K562 (cell line): Measurements from ENCODE around the gene ZG16B. TPM values are rescaled to one million over a fixed set of nuclear protein-coding genes. Genes with fewer than 3 reads are reported as not detected.

Experiments used
- ATAC-seq: fragments of 200-7000 bp; cut with Tn5 transposase; 3 replicates; pipeline ENCODE4 v1.9.1; 2020; ENCODE audit warnings: moderate library complexity
- BruUV-seq: library from RNA; stranded (reverse); fragments of 400-500 nt; replicated peaks from 2 replicates; lab custom pipeline; 2021; lab: Mats Ljungman, UMichigan
- CTCF ChIA-PET: fragments of 300-600 bp; formaldehyde crosslinking; extraction: SDS; loops from one replicate; lab custom pipeline; 2021; ENCODE audit warnings: low intra/inter-chr PET ratio; lab: Yijun Ruan, JAX
- POLR2A ChIA-PET: fragments of 300-600, 350-650 bp; sonication (Branson Sonifier 250); formaldehyde crosslinking; extraction: SDS; loops from one replicate; lab custom pipeline; 2021; ENCODE audit warnings: antibody characterized with exemption, inconsistent platforms; lab: Yijun Ruan, JAX
- DNase-seq, 4 experiments: peaks; one replicate each; pipeline versions ENCODE4 v3.0.0 to v3.0.0-alpha.2; 2011 to 2018; ENCODE audit warnings: low spot score in 3 of 4, mixed read lengths in 3 of 4; ENCODE audit errors: extremely low read depth in 1 of 4
- FAIRE-seq: peaks from 2 replicates; lab custom pipeline; 2011; peaks lifted over from hg19 to GRCh38; lab: Jason Lieb, UNC
- H2AFZ ChIP-seq: 2 replicates; pipeline ENCODE4 v1.6.0; 2011; ENCODE audit warnings: low read depth, low read length, control low read depth, inconsistent platforms
- H3K27ac ChIP-seq: fragments of 200-600 bp; 3 replicates; pipeline ENCODE4 v1.8.0; 2011; ENCODE audit warnings: low read depth, mild to moderate bottlenecking, control low read depth, inconsistent platforms, low read length, moderate library complexity, mixed read lengths; ENCODE audit errors: extremely low read depth
- H3K27me3 ChIP-seq, 2 experiments: fragments of 300-600 bp in 1 of 2; 2 replicates in 1 of 2; 3 replicates in 1 of 2; pipeline versions ENCODE4 v1.6.0 to v1.8.0; 2011; ENCODE audit warnings: inconsistent platforms in 2 of 2, low read length in 2 of 2, mild to moderate bottlenecking in 1 of 2, mixed read lengths in 1 of 2, moderate library complexity in 1 of 2; ENCODE audit not compliant: control insufficient read depth in 2 of 2, insufficient read depth in 2 of 2
- H3K36me3 ChIP-seq: fragments of 300-600 bp; 3 replicates; pipeline ENCODE4 v1.8.0; 2011; ENCODE audit warnings: mild to moderate bottlenecking, low read length, inconsistent platforms; ENCODE audit not compliant: control insufficient read depth, insufficient read depth
- H3K4me1 ChIP-seq, 2 experiments: fragments of 200-600 bp in 1 of 2; replicated peaks in 1 of 2; 2 replicates in 1 of 2; 3 replicates in 1 of 2; pipeline versions ENCODE4 v1.5.1 to v1.8.0; 2011; ENCODE audit warnings: inconsistent platforms in 2 of 2, low read length in 2 of 2, mild to moderate bottlenecking in 1 of 2, mixed read lengths in 1 of 2, moderate library complexity in 1 of 2; ENCODE audit not compliant: control insufficient read depth in 2 of 2, insufficient read depth in 2 of 2
- H3K4me2 ChIP-seq: 2 replicates; pipeline ENCODE4 v1.6.1; 2011; ENCODE audit warnings: low read length, control low read depth, inconsistent platforms, mixed read lengths; ENCODE audit not compliant: insufficient read depth
- H3K4me3 ChIP-seq: fragments of 200-600 bp; sonication (generic), shearing (Covaris generic); 2 replicates; pipeline ENCODE4 v1.5.1; 2016; ENCODE audit warnings: control low read depth, inconsistent platforms
- H3K79me2 ChIP-seq: fragments of 200-600 bp; 3 replicates; pipeline ENCODE4 v1.8.0; 2011; ENCODE audit warnings: low read length, inconsistent platforms; ENCODE audit not compliant: control insufficient read depth, insufficient read depth
- H3K9ac ChIP-seq, 2 experiments: 2 replicates each; pipeline versions ENCODE4 v1.6.0 to v1.6.1; 2011; ENCODE audit warnings: low read depth in 2 of 2, low read length in 2 of 2, control low read depth in 1 of 2, inconsistent platforms in 1 of 2, mild to moderate bottlenecking in 1 of 2, mixed read lengths in 1 of 2; ENCODE audit not compliant: insufficient read depth in 1 of 2
- H3K9me1 ChIP-seq: one replicate; pipeline ENCODE4 v1.6.0; 2011; ENCODE audit warnings: inconsistent platforms, mild to moderate bottlenecking, low read length, moderate library complexity; ENCODE audit not compliant: control insufficient read depth, insufficient read depth
- H3K9me3 ChIP-seq: replicated peaks from 2 replicates; pipeline ENCODE4 v1.5.1; 2011; ENCODE audit warnings: low read depth, low read length, inconsistent platforms; ENCODE audit not compliant: control insufficient read depth, insufficient read depth
- H4K20me1 ChIP-seq: replicated peaks from 2 replicates; pipeline ENCODE4 v1.6.1; 2011; ENCODE audit warnings: low read length, inconsistent platforms, mixed read lengths; ENCODE audit not compliant: control insufficient read depth, insufficient read depth
- DPF2 ChIP-seq: fragments of 450-650 bp; IDR thresholded peaks from 2 replicates; pipeline ENCODE4 v1.6.1; 2016
- NUFIP1 ChIP-seq: fragments of 450-650 bp; IDR thresholded peaks from 2 replicates; pipeline ENCODE4 v1.6.1; 2018; ENCODE audit not compliant: partially characterized antibody
- RAD51 ChIP-seq: fragments of 450-650 bp; IDR thresholded peaks from 2 replicates; pipeline ENCODE4 v1.7.1; 2016; ENCODE audit warnings: low read depth, mild to moderate bottlenecking, borderline replicate concordance
- RBM15 ChIP-seq: fragments of 200-400 bp; formaldehyde crosslinking; IDR thresholded peaks from 2 replicates; pipeline ENCODE4 v1.6.1; 2018; ENCODE audit warnings: mild to moderate bottlenecking, low read length, moderate library complexity; ENCODE audit not compliant: insufficient read depth
- RFX1 ChIP-seq: fragments of 450-650 bp; IDR thresholded peaks from 2 replicates; pipeline ENCODE4 v1.6.1; 2016; ENCODE audit warnings: mild to moderate bottlenecking, moderate library complexity
- SETDB1 ChIP-seq: IDR thresholded peaks from one replicate; pipeline ENCODE4 v1.6.1; 2012; ENCODE audit warnings: low read length, control low read depth, inconsistent platforms
- SMAD3 ChIP-seq: fragments of 450-650 bp; formaldehyde crosslinking; conservative IDR thresholded peaks from 2 replicates; pipeline ENCODE4 v1.4.0; 2020; ENCODE audit warnings: mild to moderate bottlenecking
- WGBS: fragments of 100-300 bp; shearing (Covaris generic); methylation state at CpG from one replicate; pipeline ENCODE4 v1.1.6; 2016; ENCODE audit warnings: low coverage, mixed read lengths; ENCODE audit not compliant: insufficient coverage; ENCODE audit errors: missing lambda C conversion rate; 5-methylcytosine and 5-hydroxymethylcytosine counted together
- in situ Hi-C: fragments of 300-500 bp; cut with MboI; formaldehyde crosslinking; loops from 4 replicates; pipeline ENCODE4 v1.15.0; 2018; ENCODE audit warnings: inconsistent platforms, mixed read lengths
- intact Hi-C: fragments of 100-400 bp; cut with micrococcal nuclease; formaldehyde crosslinking; loops from 2 replicates; pipeline ENCODE4 v1.14.2; 2022
- polyA plus RNA-seq, 8 experiments: library from polyadenylated mRNA; depleted of rRNA in 4 of 8; stranded (reverse) in 5 of 8; unstranded in 3 of 8; fragments of >200 nt; fragmentation: Nextera tagmentation in 2 of 8; fragmentation: Illumina TruSeq in 1 of 8; extraction: Ambion mirVana in 2 of 8; extraction: Trizol in 1 of 8; gene quantifications; 2 replicates each; pipeline versions ENCODE4 v1.2.1 to v1.2.3, GENCODE V29; 2011 to 2014; ENCODE audit warnings: inconsistent platforms in 1 of 8, missing spikeins in 1 of 8
- total RNA-seq, 7 experiments: library from RNA; depleted of rRNA in 6 of 7; stranded (reverse); fragments of >200 nt in 6 of 7; fragmentation: Illumina TruSeq in 2 of 7; extraction: Trizol in 2 of 7; gene quantifications; 2 replicates each; pipeline versions ENCODE4 v1.2.1 to v1.2.3, GENCODE V29; 2011 to 2021; ENCODE audit warnings: low replicate concordance in 1 of 7

The ZG16B gene
- total and polyA plus RNA-seq, 9 of the 15 experiments (the other 6 are each of a cell fraction or from before 2014, with no cell fraction given), result 0.25 to 0.43 (median 0.34) TPM; not detected in 5

DNA sequence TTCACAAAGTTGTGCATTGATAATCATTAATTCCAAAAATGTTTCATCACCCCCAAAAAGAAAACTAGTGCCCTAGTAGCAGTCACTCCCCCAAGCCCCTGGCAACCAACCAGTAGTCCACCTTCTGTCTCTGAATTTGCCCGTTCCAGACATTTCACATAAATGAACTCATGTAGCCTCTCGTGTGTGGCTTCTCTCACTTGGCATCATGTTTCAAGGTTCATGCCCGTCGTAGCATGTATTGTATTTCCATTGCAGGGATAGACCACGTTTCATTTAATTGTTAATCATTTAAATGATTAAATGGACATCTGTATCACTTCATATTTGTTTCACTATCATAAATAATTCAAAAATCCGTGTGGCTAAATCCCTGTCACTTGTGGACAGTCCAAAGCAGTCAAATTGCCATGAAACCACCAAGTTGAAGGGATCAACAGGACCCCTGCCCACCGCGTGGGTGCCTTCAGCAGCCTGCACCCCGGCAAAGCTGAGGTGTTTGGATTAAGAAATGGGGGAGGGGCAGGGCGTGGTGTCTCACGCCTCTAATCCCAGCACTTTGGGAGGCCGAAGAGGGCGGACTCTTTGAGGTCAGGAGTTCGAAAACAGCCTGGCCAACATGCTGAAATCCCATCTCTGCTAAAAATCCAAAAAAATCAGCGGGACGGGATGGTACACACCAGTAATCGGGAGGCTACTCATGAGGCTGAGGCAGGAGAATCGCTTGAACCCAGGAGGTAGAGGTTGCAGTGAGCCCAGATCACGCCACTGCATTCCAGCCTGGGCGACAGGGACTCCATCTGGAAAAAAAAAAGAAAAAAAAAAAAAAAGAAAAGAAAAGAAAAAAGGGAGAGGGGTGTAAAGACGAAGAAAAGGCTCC, 44.2 kb downstream of the ZG16B start:
- BruUV-seq, result no TSS peak
- H3K27me3 ChIP-seq, result no peaks in the 10 kb centered on the region
- peak; percentile 29 for ATAC-seq
- no peak overlapping the region for H3K4me3 ChIP-seq
- H3K9me1 ChIP-seq, result no peaks in the 10 kb centered on the region
- H3K4me2 ChIP-seq, result peak overlapping the region; percentile 50; the same call in 1 of the 2 replicates
- no peaks in the 10 kb centered on the region for H3K9me3 ChIP-seq
- in situ Hi-C loops, result loop anchor here (5.0 kb wide), 2 partner anchors 37 to 38 kb away; partner anchors contain the start of gene FLYWCH1
- peak overlapping the region in 1 of 2 experiments; percentile 68; a peak in 1 of 4 replicates for H3K9ac ChIP-seq
- ChIA-PET POLR2A (interaction anchor here (0.6 to 1.0 kb wide), 4 partner anchors 9 to 77 kb away, joined by 3 to 5 read pairs (median 4); partner anchors contain the start of genes FLYWCH1 and FLYWCH2), CTCF (interaction anchor here (0.7 to 2.9 kb wide), 4 partner anchors 32 to 109 kb away, joined by 7 to 24 read pairs (median 14); no protein-coding TSS in a partner anchor)
- intact Hi-C loops, result loop anchor here (2.0 to 5.0 kb wide), 2 partner anchors 45 to 108 kb away; partner anchors contain the start of gene PKMYT1
- DNase-seq, result peak in 2 of 4 experiments; percentile 12 to 37
- H2AFZ ChIP-seq, result peak overlapping the region; percentile 54
- no peak overlapping the region for H3K27ac ChIP-seq
- FAIRE-seq, result no peak
- no peaks in the 10 kb centered on the region for H3K36me3 ChIP-seq
- no peaks in the 10 kb centered on the region for H3K79me2 ChIP-seq
- H3K4me1 ChIP-seq, result peaks cover 0 to 11% of the 10 kb centered on the region in 2 experiments; a peak in 3 of 5 replicates
- WGBS, result 26% methylated on average over 19 of the region's 21 CpGs
- H4K20me1 ChIP-seq, result no peaks in the 10 kb centered on the region
- no peak for TF ChIP-seq RBM15
- TF ChIP-seq RAD51, result no peak
- no peak for TF ChIP-seq RFX1
- TF ChIP-seq DPF2, result 0 out of 2 replicates have a peak, but pooled peaks have one; percentile 5
- TF ChIP-seq SMAD3 (CRISPR knock-in tag), result no peak
- no peak for TF ChIP-seq NUFIP1
- TF ChIP-seq SETDB1, result no peak
